AG04450 (cell line): ENCODE measurements around the gene ERCC4. TPM values are rescaled to one million over a fixed set of nuclear protein-coding genes. Genes with fewer than 3 reads are reported as not detected.

Experiments
- polyA plus RNA-seq: library from polyadenylated mRNA; depleted of rRNA; stranded (reverse); fragments of >200 nt; gene quantifications from 2 replicates; pipeline ENCODE4 v1.2.3, GENCODE V29; 2011; rRNA removed

Gene ERCC4
- polyA plus RNA-seq, 1 experiment: 9.8 TPM

Other genes starting within 250 kb of the ERCC4 start
- gene MRTFB, start 151.2 kb downstream of the ERCC4 start, polyA plus RNA-seq: 10.5 and 11.0 TPM in 2 replicates